Stimulated activated CD8-positive, alpha-beta memory T cell treated with anti-CD3 and anti-CD28 coated beads, Interleukin-2, amount 100 ng/mL, for 48 hours (primary cell): Measurements from ENCODE around the gene FOXP3.
"Not testable (repeated sequence)": the region's sequence is repeated elsewhere in the genome, so short reads cannot be mapped to it uniquely, and the experiment has no call there.

ENCODE experiments used
- DNase-seq, 2 donors: peaks; one replicate each; pipeline ENCODE4 v3.0.0-alpha.2; 2020; ENCODE audit warnings: low read depth in 2 of 2

Gene FOXP3

GRCh38 chrX:49264460-49264859, at the start of gene FOXP3:
FOXP3 (minus strand) TSS chrX:49264710; CDS start chrX:49258505, 6,205 bp downstream.
- DNase-seq = no peak

- DNase-seq = no peak
Observed at GRCh38 chrX:49312176-49312575, 47.7 kb upstream of the FOXP3 start.

GRCh38 chrX:49310371-49310770, 45.9 kb upstream of the FOXP3 start:
- no peak for DNase-seq

GRCh38 chrX:49309401-49309981, 45.0 kb upstream of the FOXP3 start:
- no peak for DNase-seq

- no peak for DNase-seq
Observed at GRCh38 chrX:49308604-49309269, 44.2 kb upstream of the FOXP3 start.

- DNase-seq = not testable (repeated sequence)
Observed at GRCh38 chrX:49307775-49308174, 43.3 kb upstream of the FOXP3 start.

- no peak for DNase-seq
Observed at GRCh38 chrX:49303346-49303745, 38.8 kb upstream of the FOXP3 start, which contains the start of gene GAGE10. GAGE10 (plus strand) TSS chrX:49303646; CDS start chrX:49304860, 1,214 bp downstream.

- no peak for DNase-seq
Observed at GRCh38 chrX:49300703-49301102, 36.2 kb upstream of the FOXP3 start.

- DNase-seq = not testable (repeated sequence)
Observed at GRCh38 chrX:49299293-49299692, 34.8 kb upstream of the FOXP3 start.

- DNase-seq = no peak
Observed at GRCh38 chrX:49292400-49293362, 28.2 kb upstream of the FOXP3 start.

- peak; percentile 61 to 63 for DNase-seq
Observed at GRCh38 chrX:49291615-49292337, 27.3 kb upstream of the FOXP3 start.

- DNase-seq = no peak
Observed at GRCh38 chrX:49290215-49290614, 25.7 kb upstream of the FOXP3 start.

- DNase-seq = no peak
Observed at GRCh38 chrX:49287665-49288064, 23.2 kb upstream of the FOXP3 start.

GRCh38 chrX:49286581-49286980, 22.1 kb upstream of the FOXP3 start:
- no peak for DNase-seq

- no peak for DNase-seq
Observed at GRCh38 chrX:49286136-49286535, 21.6 kb upstream of the FOXP3 start.

GRCh38 chrX:49284212-49284611, 19.7 kb upstream of the FOXP3 start:
- DNase-seq = no peak

GRCh38 chrX:49282647-49283011, 18.1 kb upstream of the FOXP3 start:
- no peak for DNase-seq

GRCh38 chrX:49278081-49278480, 13.6 kb upstream of the FOXP3 start:
- no peak for DNase-seq

GRCh38 chrX:49277535-49277830, 13.0 kb upstream of the FOXP3 start:
- DNase-seq = no peak

GRCh38 chrX:49276671-49277534, 12.4 kb upstream of the FOXP3 start:
- peak in 1 of 2 donors; percentile 17 for DNase-seq

- DNase-seq = no peak
Observed at GRCh38 chrX:49276207-49276606, 11.7 kb upstream of the FOXP3 start.
